HG02884 (cell line): Measurements from ENCODE around the gene TPSD1.
"Not testable (repeated sequence)": the region's sequence is repeated elsewhere in the genome, so short reads cannot be mapped to it uniquely, and the experiment has no call there.

Experiments
- ATAC-seq: cut with Tn5 transposase; IDR thresholded peaks from one replicate; pipeline ENCODE4 v1.9.1; 2021; ENCODE audit warnings: mild to moderate bottlenecking, moderate library complexity; ENCODE audit not compliant: unreplicated experiment

Gene TPSD1

DNA sequence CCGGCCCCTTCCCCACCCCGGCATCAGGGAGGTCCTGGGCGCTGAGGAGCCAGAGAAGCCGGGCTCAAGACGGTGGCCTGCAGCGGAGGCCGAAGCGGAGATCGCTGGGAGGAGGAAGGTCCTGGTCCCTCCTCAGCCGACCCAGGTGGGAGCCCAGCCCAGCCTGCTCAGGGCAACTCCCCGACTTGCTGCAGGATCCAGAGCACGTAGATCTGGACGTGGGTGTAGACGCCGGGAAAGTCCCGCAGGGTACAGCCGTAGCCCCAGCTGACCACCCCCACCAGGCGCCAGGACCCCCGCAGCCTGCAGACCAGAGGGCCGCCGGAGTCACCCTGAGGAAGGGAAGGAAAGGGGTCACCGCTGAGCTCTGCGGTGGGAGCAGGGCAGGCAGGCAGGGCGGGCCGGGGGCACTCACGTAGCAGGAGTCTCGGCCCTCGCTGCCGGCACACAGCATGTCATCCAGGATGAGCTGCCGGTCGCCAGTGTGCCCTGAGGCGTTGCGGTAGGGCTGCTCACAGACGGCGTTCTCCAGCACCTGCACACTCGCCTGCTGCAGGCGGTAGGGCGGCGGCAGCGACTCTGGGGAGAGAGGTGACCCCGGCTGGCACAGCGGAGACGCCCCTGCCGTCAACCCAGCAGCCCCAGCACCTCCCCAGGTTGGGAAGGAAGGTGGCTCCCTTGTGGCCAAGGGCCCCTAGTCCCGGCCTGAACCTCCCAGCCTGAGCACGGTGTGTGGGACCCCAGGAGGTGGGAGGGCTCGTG, 5.4 kb downstream of the TPSD1 start:
- ATAC-seq, result no peak

DNA sequence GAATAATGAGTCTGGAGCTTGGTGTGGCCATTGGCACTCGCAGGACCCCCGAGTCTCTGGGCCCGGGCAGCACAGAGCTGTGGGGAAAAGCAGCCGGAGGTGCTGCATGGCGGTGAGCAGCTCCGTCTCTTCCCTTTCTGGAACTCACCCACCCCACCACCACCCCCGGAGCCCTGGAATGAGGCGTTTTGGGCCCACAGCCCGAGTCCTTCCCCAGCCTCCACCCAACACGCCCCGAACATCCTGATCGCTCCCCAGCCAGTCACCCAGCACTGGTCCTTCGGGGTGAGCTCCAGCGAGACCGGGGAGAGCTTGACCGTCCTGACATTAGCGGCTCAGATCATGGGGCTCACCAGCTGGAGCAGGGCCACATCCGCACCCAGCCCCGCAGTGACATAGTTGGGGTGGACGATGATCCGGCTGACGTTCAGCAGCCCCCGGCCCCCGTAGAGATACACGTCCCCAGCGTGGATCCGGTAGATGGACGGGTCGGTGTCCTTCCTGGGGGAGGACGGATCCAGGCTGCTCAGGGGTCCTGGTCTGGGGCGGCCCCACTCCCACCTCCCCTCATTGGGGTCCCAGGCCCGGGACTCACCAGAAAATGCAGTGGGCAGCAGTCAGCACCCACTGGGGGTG, 6.5 kb downstream of the TPSD1 start:
- no peak for ATAC-seq

DNA sequence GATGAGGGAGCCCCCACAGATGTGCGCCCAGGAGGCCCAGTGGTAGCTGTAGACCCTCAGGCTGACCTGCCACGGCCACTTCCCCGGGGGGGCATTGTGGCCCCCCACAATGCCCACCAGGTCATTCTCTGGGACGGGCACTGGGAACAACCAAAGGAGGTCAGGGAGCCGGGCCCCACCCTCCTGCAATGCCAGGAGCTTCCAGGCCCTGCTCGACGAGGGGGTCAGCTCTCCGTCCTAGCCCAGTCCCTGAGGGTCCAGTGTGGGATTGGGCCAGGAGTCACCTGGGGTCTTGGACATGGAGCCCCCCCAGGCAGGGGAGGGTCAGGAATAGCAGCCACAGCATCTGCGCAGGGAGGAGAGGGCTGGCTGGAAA, 7.0 kb downstream of the TPSD1 start:
- no peak for ATAC-seq

DNA sequence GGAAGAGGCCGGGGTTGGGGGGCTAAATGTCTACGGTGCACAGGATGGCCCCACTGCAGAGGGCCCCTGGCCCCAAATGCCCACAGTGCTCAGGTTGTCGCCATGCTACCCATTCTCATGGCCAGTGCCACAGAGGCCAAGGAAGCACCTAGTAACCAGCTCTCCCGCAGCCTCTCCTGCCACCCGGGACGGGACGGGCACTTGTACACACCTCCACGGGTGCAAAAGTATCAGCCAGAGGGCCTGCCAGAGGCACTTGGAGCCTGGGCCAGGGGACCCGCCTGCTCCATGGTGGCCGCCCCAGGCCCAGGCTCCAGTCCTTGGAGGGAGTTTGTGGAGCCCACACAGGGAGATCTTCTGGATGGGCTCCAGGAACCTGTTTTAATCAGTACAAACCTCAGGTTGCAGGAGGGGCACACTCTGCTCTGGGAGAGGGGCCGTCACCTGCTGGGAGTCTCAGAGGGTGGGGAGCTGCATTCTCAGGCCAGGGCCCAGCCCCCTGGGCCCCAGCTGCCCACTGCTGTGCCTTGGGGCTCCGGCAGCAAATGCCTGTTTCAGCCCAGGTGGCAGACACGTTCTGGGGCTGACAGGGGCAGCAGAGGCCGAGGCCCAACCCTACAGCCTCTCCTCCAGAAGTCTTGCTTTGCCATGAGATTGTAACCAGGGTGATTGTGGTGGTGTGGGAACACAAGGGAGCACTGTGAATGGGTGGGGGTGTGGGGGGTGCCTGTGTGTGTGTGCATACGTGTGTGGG, 7.9 kb downstream of the TPSD1 start:
- ATAC-seq, result no peak

DNA sequence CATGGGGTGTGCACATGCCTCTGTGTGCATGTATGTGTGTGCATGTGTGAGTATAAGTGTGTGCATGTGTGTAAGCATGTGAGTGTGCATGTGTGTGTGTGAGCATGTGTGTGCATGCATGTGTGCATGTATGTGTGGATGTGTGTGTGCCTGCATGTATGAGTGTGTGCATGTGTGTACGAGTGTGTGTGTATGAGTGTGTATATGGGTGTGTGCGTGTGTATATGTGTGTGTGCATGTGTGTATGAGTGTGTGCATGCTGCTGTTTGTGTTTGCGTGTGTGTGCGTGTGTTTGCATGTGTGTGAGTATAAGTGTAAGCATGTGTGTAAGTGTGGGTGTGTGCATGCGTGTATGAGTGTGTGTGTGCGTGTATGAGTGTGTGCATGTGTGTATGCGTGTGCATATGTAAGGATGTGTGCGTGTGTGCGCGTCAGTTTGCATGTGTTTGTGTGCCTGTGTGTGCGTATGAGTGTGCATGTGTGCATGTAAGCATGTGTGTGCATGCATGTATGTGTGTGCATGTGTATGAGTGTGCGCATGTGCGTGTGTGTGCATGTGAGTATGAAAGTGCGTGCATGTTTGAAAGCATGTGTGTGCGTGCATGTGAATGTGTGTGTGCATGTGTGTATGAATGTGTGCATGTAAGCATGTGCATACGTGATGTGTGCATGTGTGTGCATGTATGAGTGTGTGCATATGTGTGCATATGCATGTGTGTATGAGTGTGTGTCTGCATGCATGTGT, 8.6 kb downstream of the TPSD1 start:
- ATAC-seq, result no peak

DNA sequence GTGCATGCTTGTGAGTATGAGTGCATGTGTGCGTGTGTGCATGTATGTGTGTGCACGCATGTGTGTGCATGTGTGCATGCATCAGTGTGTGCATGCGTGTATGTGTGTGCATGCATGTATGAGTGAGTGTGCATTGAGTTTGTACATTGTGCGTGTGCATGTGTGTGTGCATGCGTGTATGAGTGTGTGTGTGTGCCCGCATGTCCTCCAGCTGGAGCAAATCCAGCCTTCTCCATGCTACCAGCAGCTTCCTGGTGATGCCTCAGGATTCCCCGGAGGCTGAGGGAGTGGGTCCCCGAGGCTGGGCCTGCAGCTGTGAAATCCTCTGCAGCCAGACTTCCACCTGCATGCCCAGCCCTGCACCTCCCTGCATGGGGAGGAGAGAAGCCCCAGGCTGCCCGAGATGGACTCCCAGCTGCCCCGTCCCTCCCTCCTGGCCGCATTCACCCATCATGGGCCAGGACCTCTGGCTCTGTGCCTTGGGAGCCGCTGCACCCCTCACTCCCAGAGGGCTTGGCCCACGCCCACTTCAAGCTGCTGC, 9.3 kb downstream of the TPSD1 start:
- ATAC-seq, result no peak

DNA sequence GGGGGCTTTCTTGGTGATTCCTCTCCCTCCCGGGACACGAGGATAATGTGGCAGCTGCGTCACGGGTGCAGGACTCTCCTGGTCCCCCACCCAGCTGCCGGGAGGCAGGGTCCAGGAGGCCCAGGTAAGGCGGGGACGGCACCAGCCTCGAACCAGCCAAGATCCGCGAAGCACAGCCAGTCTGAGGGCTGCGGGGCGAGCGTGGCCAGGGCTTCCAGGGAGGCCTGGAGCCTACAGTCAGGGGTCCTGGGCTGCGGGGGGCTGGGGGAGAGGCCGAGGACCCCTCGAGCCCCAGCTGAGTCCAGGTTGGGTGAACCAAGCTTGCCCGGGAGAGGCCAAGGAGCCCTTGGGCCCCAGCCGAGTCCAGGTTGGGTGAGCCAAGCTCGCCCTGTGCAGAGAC, 10.0 kb downstream of the TPSD1 start:
- ATAC-seq, result no peak

DNA sequence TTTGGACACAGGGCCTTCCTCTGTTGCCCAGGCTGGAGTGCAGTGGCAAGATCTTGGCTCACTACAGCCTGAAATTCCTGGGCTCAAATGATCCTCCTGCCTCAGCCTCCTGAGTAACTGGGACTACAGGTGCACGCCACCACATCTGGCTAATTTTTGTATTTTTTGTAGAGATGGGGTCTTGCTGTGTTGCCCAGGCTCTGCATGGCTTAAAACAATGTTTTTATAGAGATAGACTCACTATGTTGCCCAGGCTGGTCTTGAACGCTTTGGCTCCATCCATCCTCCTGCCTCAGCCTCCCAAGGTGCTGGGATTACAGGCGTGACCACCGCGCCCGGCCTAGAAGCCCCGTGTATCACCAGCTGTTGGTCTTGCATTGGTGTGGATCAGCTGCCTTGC, 13.5 kb downstream of the TPSD1 start:
- ATAC-seq, result not testable (repeated sequence)

DNA sequence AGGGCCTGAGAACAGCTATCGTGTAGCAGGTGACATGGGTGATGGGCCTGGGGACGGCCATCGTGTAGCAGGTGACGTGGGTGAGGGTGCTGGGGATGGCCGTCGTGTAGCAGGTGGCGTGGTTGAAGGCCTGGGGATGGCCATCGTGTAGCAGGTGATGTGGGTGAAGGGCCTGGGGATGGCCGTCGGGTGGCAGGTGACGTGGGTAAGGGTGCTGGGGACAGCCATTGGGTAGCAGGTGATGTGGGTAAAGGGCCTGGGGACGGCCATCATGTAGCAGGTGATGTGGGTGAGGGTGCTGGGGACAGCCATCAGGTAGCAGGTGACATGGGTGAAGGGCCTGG, 15.5 kb downstream of the TPSD1 start:
- no peak for ATAC-seq

DNA sequence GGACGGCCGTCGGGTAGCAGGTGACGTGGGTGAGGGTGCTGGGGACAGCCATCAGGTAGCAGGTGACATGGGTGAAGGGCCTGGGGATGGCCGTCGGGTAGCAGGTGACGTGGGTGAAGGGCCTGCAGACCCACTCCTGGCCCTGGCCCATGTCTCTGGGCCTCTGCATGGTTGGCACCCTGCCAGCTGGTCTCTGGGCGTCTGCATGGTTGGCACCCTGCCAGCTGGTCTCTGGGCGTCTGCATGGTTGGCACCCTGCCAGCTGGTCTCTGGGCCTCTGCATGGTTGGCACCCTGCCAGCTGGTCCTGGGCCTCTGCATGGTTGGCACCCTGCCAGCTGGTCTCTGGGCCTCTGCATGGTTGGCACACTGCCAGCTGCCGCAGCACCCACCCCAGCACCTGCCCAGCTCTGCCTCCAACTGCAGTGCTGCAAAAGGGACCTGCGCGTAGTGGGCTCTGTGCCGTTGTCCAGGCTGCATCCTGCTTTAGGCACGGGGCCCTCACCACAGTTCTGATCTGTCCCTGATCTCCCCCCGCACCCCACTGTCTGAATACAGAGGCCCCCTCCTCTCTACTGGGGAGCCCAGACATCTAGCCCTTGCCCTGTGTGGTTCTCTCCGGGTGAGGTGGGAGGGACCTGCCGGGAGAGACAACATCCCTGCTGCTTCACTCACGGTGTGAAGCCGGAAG, 16.0 kb downstream of the TPSD1 start:
- not testable (repeated sequence) for ATAC-seq

DNA sequence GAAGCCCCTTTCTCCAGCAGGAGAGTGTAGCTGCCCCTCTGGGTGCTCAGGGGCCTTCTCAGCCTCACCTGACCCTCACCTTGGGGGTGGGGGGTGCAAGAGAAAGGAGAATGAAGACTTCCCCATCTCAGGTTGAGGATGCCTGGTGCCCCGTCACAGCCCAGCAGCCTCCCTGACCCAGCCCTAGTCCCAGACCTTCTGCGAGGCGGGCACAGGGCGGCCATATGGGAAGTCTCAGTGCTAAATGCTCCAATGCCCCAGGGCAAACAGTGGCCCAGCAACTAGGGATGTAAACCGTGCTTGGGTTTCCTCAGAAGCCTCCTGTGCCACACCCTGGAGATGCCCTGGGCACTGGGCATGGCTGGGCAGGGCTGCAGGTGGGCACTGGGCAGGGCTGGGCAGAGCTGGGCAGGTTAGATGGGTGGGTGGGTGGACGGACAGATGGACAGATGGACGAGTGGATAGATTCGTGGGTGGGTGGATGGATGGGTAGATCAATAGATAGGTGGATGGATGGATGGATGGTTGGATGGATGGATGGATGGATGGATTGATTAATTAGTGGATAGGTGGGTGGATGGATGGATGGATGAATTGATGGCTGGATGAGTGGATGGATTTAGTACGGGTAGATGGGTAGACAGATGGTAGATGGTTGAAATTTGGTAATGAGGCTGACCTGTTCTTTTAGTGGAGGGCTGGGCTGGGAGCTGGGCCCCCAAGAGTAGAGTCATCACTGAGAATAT, 16.8 kb downstream of the TPSD1 start:
- ATAC-seq, result no peak

DNA sequence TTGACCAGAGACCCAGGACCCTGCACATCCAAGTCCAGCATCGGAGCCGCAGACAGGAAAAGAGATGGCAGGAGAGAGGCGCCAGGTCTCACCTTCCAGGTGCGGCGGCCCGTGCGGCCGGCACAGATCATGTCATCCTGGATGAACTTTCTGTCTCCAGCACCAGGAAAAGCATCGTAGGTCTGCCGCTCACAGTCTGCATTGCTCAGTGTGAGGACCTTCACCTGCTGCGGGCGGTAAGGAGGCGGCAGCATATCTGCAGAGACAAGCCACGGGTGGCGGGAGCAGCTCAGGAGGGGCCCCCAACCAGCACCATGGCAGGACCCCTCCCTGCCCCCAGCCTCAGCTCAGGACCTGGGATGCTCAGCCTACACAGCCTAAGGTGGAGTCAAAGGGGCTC, 17.9 kb downstream of the TPSD1 start:
- no peak for ATAC-seq

DNA sequence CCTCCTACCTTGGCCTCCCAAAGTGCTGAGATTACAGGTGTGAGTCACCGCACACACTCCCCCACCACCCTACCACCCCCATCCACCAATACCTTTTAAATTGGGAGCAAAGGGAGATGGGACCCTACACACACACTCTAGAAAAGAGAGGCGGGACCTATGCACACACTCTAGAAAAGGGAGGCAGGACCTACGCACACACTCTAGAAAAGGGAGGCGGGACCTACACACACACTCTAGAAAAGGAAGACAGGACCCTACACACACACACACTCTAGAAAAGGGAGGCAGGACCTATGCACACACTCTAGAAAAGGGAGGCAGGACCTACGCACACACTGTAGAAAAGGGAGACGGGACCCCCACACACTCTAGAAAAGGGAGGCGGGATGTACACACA, 18.9 kb downstream of the TPSD1 start:
- ATAC-seq, result no peak

DNA sequence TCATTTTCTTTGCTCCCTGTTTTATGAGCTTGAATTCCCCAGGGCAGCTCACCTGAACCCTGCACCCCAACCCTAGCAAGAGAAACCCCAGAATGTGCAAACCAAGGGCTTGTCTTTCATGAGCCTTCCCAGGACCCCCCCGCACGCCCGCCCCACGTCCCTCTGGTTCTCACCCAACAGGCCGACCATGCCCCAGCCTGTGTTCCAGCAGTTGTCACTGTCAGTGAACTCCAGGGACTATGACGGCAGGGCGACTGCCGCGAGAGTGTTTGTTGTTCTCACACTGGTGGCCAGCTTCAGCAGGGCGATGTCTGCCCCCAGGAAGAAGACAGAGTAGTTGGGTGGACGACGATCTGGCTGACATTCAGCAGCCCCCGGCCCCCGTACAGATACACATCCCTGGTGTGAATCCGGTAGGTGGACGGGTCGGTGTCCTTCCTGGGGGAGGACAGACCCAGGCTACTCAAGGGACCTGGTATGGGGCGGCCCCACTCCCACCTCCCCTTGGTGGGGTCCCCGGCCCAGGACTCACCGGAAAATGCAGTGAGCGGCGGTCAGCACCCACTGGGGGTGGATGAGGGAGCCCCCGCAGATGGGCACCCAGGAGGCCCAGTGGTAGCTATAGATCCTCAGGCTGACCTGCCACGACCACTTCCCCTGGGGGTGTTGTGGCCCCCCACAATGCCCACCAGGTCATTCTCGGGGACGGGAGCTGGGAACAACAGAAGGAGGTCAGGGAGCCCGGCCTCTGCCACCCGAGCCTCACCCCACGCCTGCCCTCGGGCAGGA, 20.1 kb downstream of the TPSD1 start:
- no peak for ATAC-seq

DNA sequence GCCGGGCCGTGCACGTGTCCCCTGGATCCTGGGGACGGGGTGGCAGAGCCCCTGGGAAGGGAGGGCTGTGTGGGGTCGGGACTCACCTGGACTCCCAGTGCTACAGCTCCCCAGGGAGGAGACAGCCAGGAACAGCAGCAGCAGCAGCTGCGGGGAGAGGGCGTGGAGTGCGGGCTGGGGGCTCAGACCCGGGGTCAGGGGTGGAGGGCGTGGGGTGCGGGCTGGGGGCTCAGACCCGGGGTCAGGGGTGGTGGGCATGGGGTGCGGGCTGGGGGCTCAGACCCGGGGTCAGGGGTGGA, 20.7 kb downstream of the TPSD1 start:
- ATAC-seq, result no peak

DNA sequence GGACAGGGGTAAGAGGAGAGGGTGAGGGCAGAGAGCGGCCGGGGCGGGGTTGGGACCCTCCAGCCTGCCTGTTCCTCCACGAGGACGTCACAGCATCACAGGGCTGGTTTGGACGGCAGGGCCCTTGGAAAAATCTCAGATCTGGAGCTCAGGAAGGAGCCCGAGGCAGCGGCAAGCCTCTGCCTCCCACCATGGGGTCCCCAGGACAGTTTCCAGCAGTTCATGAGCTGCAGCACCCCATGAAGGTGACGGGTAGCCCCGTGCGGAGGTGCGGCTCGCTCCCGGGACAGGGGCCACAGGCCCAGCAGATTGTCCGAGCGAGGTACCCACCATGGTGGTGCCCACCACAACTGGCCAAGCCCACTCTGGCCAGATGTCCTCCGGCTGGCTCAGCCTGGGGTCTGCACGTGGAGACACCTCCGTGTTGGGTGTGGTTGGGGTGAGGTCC, 21.3 kb downstream of the TPSD1 start:
- ATAC-seq, result no peak

DNA sequence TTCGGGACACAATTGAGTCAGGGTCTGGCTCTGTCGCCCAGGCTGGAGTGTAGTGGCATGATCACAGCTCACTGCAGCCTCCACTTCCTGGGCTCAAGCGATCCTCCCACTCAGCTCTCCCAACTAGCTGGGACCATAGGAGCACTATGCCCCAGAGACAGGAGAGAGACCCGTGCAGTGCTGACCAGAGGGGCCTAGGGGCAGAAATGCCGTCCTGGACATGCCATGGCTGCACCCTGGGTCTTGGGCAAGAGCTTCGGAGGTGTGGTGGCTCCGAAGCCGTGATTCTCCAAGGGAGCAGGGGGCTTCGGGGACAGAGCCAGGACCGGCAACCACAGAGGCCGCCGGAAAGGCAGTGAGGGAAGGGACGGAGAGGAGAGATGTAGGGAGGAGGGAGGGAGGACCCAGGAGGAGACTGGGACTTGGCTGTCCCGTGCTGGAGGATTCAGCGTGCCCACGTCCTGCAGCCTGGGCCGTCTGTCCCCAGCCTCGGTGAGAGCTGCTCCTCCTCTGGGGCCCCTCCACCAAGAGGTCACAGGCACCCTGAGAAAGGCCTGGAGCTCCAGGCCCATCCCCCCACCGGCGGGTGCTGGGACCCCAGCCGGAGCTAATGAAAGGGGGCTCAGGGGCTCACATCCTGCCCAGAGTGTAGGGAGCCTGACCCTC, 21.9 kb downstream of the TPSD1 start:
- ATAC-seq, result no peak

DNA sequence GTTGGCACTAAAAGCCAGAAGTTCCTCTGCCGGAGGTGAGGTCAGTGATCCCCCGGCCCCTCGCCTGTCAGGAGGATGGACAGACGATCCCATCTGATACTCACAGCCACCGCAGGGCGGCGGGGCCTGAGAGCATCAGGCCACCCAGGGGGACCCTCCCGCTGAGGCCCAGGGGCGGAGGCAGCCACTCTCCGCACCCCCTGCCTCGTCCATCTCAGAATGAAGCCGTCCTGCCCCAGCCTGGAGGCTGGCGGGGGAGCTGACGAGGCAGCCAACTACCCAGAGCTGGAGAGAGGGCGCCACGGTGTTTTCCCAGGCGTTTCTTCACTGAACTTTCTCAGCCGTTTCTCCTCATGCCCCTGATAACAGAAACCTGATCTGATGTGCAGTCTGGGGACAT, 22.6 kb downstream of the TPSD1 start:
- no peak for ATAC-seq
